Smooth muscle cell of bladder (primary cell): ENCODE data around the gene CLK3. TPM values are rescaled to one million over a fixed set of nuclear protein-coding genes. Genes with fewer than 3 reads are reported as not detected.

ENCODE experiments used
- total RNA-seq: library from RNA; depleted of rRNA; stranded (reverse); fragments of >200 nt; gene quantifications from 2 replicates; pipeline ENCODE4 v1.2.3, GENCODE V29; 2014

CLK3 gene
- 41.4 and 55.7 TPM in 2 replicates for total RNA-seq

DNA sequence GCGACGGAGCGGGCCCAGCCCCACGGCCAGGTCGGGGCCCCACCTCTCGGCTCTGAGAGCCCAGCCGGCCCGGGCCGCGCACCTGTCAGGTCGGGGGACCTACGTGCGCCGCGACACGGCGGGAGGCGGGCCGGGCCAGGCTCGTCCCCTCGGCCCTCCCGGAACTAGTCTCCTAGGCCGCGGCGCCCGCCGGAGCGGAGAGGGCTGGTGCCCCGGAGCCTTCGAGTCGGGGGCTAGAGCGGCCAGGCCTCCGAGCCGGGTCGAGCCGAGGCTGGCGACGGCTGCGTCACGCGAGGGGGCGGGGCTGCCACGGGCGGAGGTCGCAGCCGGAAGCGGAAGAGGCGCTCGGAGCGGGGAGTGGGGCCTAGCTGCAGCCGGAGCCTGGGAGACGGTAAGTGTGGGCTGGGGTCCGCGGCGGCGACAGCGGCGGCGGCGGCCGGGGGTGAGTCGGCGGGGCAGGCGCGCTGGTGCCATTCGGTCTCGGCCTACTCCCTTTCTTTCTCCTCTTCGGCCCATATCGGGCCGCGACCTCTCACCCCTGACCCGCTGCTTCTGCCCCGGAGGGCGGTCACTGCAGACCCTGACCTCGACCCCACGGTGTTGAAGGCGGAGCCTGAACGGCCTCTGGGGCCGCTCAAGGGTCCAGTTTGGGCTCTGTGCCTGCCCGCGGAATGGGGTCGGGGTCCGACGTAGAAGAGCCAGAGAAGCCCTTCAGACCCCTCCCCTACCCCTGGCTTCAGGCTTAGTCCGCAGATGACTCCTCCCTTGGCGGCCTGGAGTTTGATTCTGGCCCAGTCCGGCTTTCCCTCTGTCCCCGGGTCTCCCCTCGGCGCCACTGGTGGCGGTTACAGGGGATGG lies at the start of gene CLK3:
Gene CLK3 (plus strand): TSS at position 329 of the 858 bp plus-strand sequence. CDS start 3,361 bp downstream, outside the sequence.

Other genes with a start within 250 kb of the CLK3 start
- gene CYP11A1, start 248.2 kb upstream of the CLK3 start, total RNA-seq = 1.1 and 1.4 TPM in 2 replicates
- 3.8 and 7.0 TPM in 2 replicates for gene SEMA7A, start 181.9 kb upstream of the CLK3 start, total RNA-seq
- gene UBL7, start 154.7 kb upstream of the CLK3 start, total RNA-seq = 29.8 and 33.1 TPM in 2 replicates
- gene ARID3B, start 74.6 kb upstream of the CLK3 start, total RNA-seq = 0.71 and 1.4 TPM in 2 replicates
- gene EDC3, start 80.2 kb downstream of the CLK3 start, total RNA-seq = 8.2 and 12.0 TPM in 2 replicates
- gene CYP1A1, start 109.7 kb downstream of the CLK3 start, total RNA-seq = 0.09 and 0.71 TPM in 2 replicates
- gene CYP1A2, start 133.0 kb downstream of the CLK3 start, total RNA-seq = not detected in 2 replicates
- gene CSK, start 166.2 kb downstream of the CLK3 start, total RNA-seq = 12.4 and 17.7 TPM in 2 replicates
- not detected in 2 replicates for gene LMAN1L, start 197.0 kb downstream of the CLK3 start, total RNA-seq
- gene CPLX3, start 210.8 kb downstream of the CLK3 start, total RNA-seq = not detected in 2 replicates
- 9.7 and 11.9 TPM in 2 replicates for gene ULK3, start 227.3 kb downstream of the CLK3 start, total RNA-seq